GM12878 (cell line): ENCODE results near the gene CFAP45. TPM values are rescaled to one million over a fixed set of nuclear protein-coding genes. Genes with fewer than 3 reads are reported as not detected.

Experiments
- ATAC-seq: fragments of 200-7000 bp; cut with Tn5 transposase; 3 replicates; pipeline ENCODE4 v1.9.1; 2020; ENCODE audit warnings: mild to moderate bottlenecking, moderate library complexity
- BruUV-seq: library from RNA; stranded (reverse); fragments of 400-500 nt; replicated peaks from 2 replicates; lab custom pipeline; 2021; lab: Mats Ljungman, UMichigan
- CTCF ChIA-PET: fragments of 300-600 bp; sonication (Branson Sonifier 250); formaldehyde crosslinking; extraction: SDS; loops from one replicate; lab custom pipeline; 2021; ENCODE audit warnings: inconsistent platforms; lab: Yijun Ruan, JAX
- POLR2A ChIA-PET: fragments of 350-600 bp; formaldehyde crosslinking; extraction: SDS; loops from one replicate; lab custom pipeline; 2021; ENCODE audit warnings: inconsistent platforms; lab: Charles Lee
- RAD21 ChIA-PET: fragments of 300-600 bp; sonication (Branson Sonifier 250); formaldehyde crosslinking; loops from one replicate; lab custom pipeline; 2023; ENCODE audit warnings: antibody characterized with exemption; ENCODE audit not compliant: unreplicated experiment; lab: Charles Lee
- SMC1A ChIA-PET: fragments of 300-600 bp; sonication (Branson Sonifier 250); formaldehyde crosslinking; loops from one replicate; lab custom pipeline; 2023; ENCODE audit not compliant: unreplicated experiment, uncharacterized antibody; lab: Charles Lee
- DNase-seq: peaks from one replicate; pipeline ENCODE4 v3.0.0-alpha.2; 2011; ENCODE audit warnings: low read depth, low spot score
- FAIRE-seq: peaks from 3 replicates; lab custom pipeline; 2011; peaks lifted over from hg19 to GRCh38; lab: Jason Lieb, UNC
- H2AFZ ChIP-seq: 2 replicates; pipeline ENCODE4 v1.6.0; 2011; ENCODE audit warnings: low read depth, low read length, control low read depth; ENCODE audit not compliant: control insufficient read depth
- H3K27ac ChIP-seq: 2 replicates; pipeline ENCODE4 v1.5.1; 2011; ENCODE audit warnings: control low read depth; ENCODE audit not compliant: control insufficient read depth, insufficient read depth
- H3K27me3 ChIP-seq, 2 experiments: replicated peaks in 1 of 2; 2 replicates each; pipeline versions ENCODE4 v1.6.0 to v1.6.1; 2011; ENCODE audit warnings: low read length in 1 of 2; ENCODE audit not compliant: control insufficient read depth in 2 of 2, insufficient read depth in 2 of 2
- H3K36me3 ChIP-seq, 2 experiments: 2 replicates each; pipeline ENCODE4 v1.5.1; 2011; ENCODE audit warnings: low read length in 1 of 2; ENCODE audit not compliant: control insufficient read depth in 2 of 2, insufficient read depth in 2 of 2
- H3K4me1 ChIP-seq: 2 replicates; pipeline ENCODE4 v1.6.1; 2011; ENCODE audit warnings: mild to moderate bottlenecking, low read length, moderate library complexity, mixed read lengths; ENCODE audit not compliant: control insufficient read depth, insufficient read depth
- H3K4me2 ChIP-seq: 2 replicates; pipeline ENCODE4 v1.6.0; 2011; ENCODE audit warnings: control low read depth; ENCODE audit not compliant: control insufficient read depth, insufficient read depth
- H3K4me3 ChIP-seq: fragments of 200-600 bp; sonication (generic); 2 replicates; pipeline ENCODE4 v1.5.1; 2016
- H3K79me2 ChIP-seq: 2 replicates; pipeline ENCODE4 v1.6.0; 2011; ENCODE audit warnings: low read length; ENCODE audit not compliant: control insufficient read depth, insufficient read depth
- H3K9ac ChIP-seq: 2 replicates; pipeline ENCODE4 v1.8.0; 2011; ENCODE audit warnings: low read length, control low read depth, mixed read lengths; ENCODE audit not compliant: control insufficient read depth, insufficient read depth
- H3K9me3 ChIP-seq: replicated peaks from 3 replicates; pipeline ENCODE4 v1.5.1; 2011; ENCODE audit warnings: mild to moderate bottlenecking, low read length; ENCODE audit not compliant: control insufficient read depth, insufficient read depth
- H4K20me1 ChIP-seq: 2 replicates; pipeline ENCODE4 v1.6.0; 2011; ENCODE audit not compliant: control insufficient read depth, insufficient read depth
- BHLHE40 ChIP-seq, 2 experiments: fragments of 450-650 bp in 1 of 2; IDR thresholded peaks; 2 replicates each; pipeline ENCODE4 v1.6.1; 2011 to 2017; ENCODE audit warnings: low read depth in 2 of 2, borderline replicate concordance in 1 of 2, improper control_type of control experiment in 1 of 2, low read length in 1 of 2, mild to moderate bottlenecking in 1 of 2
- EED ChIP-seq: sonication (generic); IDR thresholded peaks from 2 replicates; pipeline ENCODE4 v1.6.1; 2016; ENCODE audit warnings: antibody characterized with exemption, low read depth
- ETV6 ChIP-seq, 2 experiments: fragments of 450-650 bp in 1 of 2; IDR thresholded peaks in 1 of 2; conservative IDR thresholded peaks in 1 of 2; 2 replicates each; pipeline ENCODE4 v1.6.1; 2014; ENCODE audit warnings: antibody characterized with exemption in 1 of 2, borderline replicate concordance in 1 of 2, low read depth in 1 of 2, mild to moderate bottlenecking in 1 of 2, moderate library complexity in 1 of 2
- EZH2 ChIP-seq: IDR thresholded peaks from 2 replicates; pipeline ENCODE4 v1.6.1; 2012; ENCODE audit warnings: low read depth, mild to moderate bottlenecking, control low read depth, inconsistent platforms, low read length, borderline replicate concordance; ENCODE audit not compliant: control insufficient read depth
- GABPA ChIP-seq: IDR thresholded peaks from 2 replicates; pipeline ENCODE4 v1.6.1; 2014; ENCODE audit warnings: antibody characterized with exemption, low read depth, mild to moderate bottlenecking, inconsistent platforms
- MEF2B ChIP-seq: fragments of 450-650 bp; IDR thresholded peaks from 2 replicates; pipeline ENCODE4 v1.6.1; 2018; ENCODE audit warnings: mild to moderate bottlenecking, moderate library complexity; ENCODE audit not compliant: partially characterized antibody, poor library complexity, severe bottlenecking
- NFIC ChIP-seq: IDR thresholded peaks from 2 replicates; pipeline ENCODE4 v1.6.1; 2012; ENCODE audit warnings: low read depth, mild to moderate bottlenecking, inconsistent platforms, low read length, moderate library complexity
- POU2F2 ChIP-seq: IDR thresholded peaks from 3 replicates; pipeline ENCODE4 v1.6.1; 2011; ENCODE audit warnings: low read depth, mild to moderate bottlenecking, low read length, borderline replicate concordance
- SMAD5 ChIP-seq: IDR thresholded peaks from 2 replicates; pipeline ENCODE4 v1.6.1; 2016; ENCODE audit warnings: antibody characterized with exemption, low read depth
- SMARCA5 ChIP-seq: fragments of 450-650 bp; IDR thresholded peaks from 2 replicates; pipeline ENCODE4 v1.6.1; 2017; ENCODE audit warnings: mild to moderate bottlenecking
- SPI1 ChIP-seq: IDR thresholded peaks from 2 replicates; pipeline ENCODE4 v1.6.1; 2011; ENCODE audit warnings: low read depth, mild to moderate bottlenecking, low read length, moderate library complexity, borderline replicate concordance; ENCODE audit not compliant: insufficient read depth
- SUPT20H ChIP-seq: IDR thresholded peaks from 2 replicates; pipeline ENCODE4 v1.6.1; 2011; ENCODE audit warnings: low read depth, mild to moderate bottlenecking, low read length, moderate library complexity, borderline replicate concordance; ENCODE audit not compliant: control insufficient read depth
- YY1 ChIP-seq: IDR thresholded peaks from 2 replicates; pipeline ENCODE4 v1.6.1; 2011; ENCODE audit warnings: low read depth, mild to moderate bottlenecking, low read length
- WGBS: methylation state at CpG from one replicate; pipeline ENCODE4 v1.1.6; 2016; ENCODE audit warnings: low lambda C conversion rate; ENCODE audit not compliant: insufficient replicate concordance, insufficient coverage; ENCODE audit errors: missing lambda C conversion rate; 5-methylcytosine and 5-hydroxymethylcytosine counted together
- in situ Hi-C: fragments of 300-500 bp; cut with MboI; formaldehyde crosslinking; loops from 9 replicates; pipeline ENCODE4 v1.14.3; 2018; ENCODE audit warnings: mixed read lengths
- intact Hi-C: fragments of 100-400 bp; cut with micrococcal nuclease; formaldehyde crosslinking; loops from one replicate; pipeline ENCODE4 v1.14.2; 2022; ENCODE audit not compliant: unreplicated experiment
- polyA plus RNA-seq, 11 experiments: library from polyadenylated mRNA; depleted of rRNA in 4 of 11; unstranded in 6 of 11; stranded (reverse) in 5 of 11; fragments of >200 nt; fragmentation: Nextera tagmentation in 4 of 11; fragmentation: Illumina TruSeq in 1 of 11; extraction: Ambion mirVana in 4 of 11; extraction: Trizol in 1 of 11; gene quantifications; 1 replicate in 1 of 11; 2 replicates in 10 of 11; pipeline versions ENCODE4 v1.2.1 to v1.2.3, GENCODE V29; 2011 to 2016; ENCODE audit warnings: inconsistent platforms in 2 of 11, missing spikeins in 2 of 11, low read depth in 1 of 11
- total RNA-seq, 4 experiments: library from RNA; depleted of rRNA in 3 of 4; stranded (reverse); fragments of >200 nt in 3 of 4; fragmentation: Illumina TruSeq in 1 of 4; extraction: Trizol in 1 of 4; gene quantifications; 2 replicates each; pipeline versions ENCODE4 v1.2.1 to v1.2.3, GENCODE V29; 2013 to 2021
- TF ChIP-seq, protein P1 (sequence below): fragments of 450-650 bp; IDR thresholded peaks from 2 replicates; pipeline ENCODE4 v1.6.1; 2016; ENCODE audit warnings: mild to moderate bottlenecking

Gene CFAP45
- total and polyA plus RNA-seq, 10 of the 15 experiments (the other 5 are each of a cell fraction or from before 2014, with no cell fraction given) = 0.43 to 0.91 (median 0.67) TPM

DNA sequence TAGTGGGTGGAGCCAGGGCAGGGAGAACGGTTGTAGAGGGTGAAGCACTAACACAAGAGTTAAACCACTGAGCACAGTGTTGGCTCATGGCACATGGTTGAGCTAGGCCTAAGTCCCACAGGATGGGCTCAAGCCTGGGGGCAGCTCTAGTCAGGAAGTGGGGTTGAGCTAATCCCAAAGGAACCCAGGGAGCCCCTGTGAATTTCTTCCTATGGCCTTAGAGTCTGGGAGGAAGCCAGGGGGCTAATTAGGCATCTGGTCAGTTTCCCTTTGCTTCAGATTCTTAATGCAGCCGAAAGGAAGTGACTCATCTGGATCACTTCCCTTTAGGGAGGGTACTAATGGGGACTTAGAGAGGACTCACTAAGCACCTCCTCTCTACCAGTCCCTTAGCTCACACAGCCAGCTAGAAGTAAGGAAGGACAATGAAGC lies 10.1 kb downstream of the CFAP45 start (continued):
- TF ChIP-seq POU2F2 (peak; percentile 45; the same call in 1 of the 3 replicates), SUPT20H (no peak), SPI1 (peak; percentile 94), GABPA (peak; percentile 53; the same call in 1 of the 2 replicates), MEF2B (peak; percentile 27), ETV6 (conservative IDR thresholded peaks at IDR 0.05 in 1 of 2, IDR thresholded peaks at IDR 0.05 in 1 of 2; ENCODE audit: borderline replicate concordance in 1 of 2, low read depth in 1 of 2) (peak in 1 of 2 experiments; percentile 90; a peak in 2 of 4 replicates)

DNA sequence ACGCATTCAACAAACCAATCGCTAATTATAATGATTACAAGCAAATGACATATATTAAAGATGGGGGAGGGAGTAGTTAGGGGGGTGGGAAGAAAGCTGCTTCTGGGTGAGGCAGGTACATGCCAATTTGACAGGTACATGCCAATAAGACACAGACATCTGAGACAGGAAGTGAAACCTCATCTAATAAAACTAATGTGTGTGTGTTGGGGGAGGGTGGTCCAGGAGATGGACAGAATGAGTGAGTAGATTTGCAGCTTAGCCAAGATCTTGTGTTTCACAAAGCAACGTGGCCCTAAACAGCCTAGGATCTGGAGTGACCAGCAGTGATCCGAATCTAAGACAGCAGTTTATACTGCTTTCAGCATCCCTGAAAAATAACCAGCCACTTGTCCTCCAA lies 10.8 kb downstream of the CFAP45 start:
- TF ChIP-seq BHLHE40 (IDR thresholded peaks at IDR 0.05; ENCODE audit: borderline replicate concordance in 1 of 2, low read depth in 2 of 2, low read length in 1 of 2) (no peak), SMARCA5 (no peak), SMAD5 (no peak), SPI1 (peak; percentile 89), EZH2 (no peak), YY1 (no peak), EED (no peak), NFIC (no peak)
- TF ChIP-seq, protein P1, sequence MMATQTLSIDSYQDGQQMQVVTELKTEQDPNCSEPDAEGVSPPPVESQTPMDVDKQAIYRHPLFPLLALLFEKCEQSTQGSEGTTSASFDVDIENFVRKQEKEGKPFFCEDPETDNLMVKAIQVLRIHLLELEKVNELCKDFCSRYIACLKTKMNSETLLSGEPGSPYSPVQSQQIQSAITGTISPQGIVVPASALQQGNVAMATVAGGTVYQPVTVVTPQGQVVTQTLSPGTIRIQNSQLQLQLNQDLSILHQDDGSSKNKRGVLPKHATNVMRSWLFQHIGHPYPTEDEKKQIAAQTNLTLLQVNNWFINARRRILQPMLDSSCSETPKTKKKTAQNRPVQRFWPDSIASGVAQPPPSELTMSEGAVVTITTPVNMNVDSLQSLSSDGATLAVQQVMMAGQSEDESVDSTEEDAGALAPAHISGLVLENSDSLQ = 0 out of 2 replicates have a peak, but pooled peaks have one; percentile 20
- Histone ChIP-seq H3K4me1 (peaks cover 19% of the 10 kb centered on the region), H3K36me3 (no peaks in the 10 kb centered on the region), H3K79me2 (no peaks in the 10 kb centered on the region), H2AFZ (peak overlapping the region; percentile 60; the same call in 1 of the 2 replicates), H3K9me3 (no peaks in the 10 kb centered on the region), H3K4me3 (no peak overlapping the region), H3K4me2 (peak overlapping the region; percentile 75), H3K27me3 (no peaks in the 10 kb centered on the region), H4K20me1 (no peaks in the 10 kb centered on the region), H3K27ac (peak overlapping the region; percentile 59; the same call in 1 of the 2 replicates), H3K9ac (no peak overlapping the region)
- in situ Hi-C loops (no loop called here), intact Hi-C loops (no loop called here)
- ATAC-seq (peak; percentile 53), DNase-seq (no peak), FAIRE-seq (no peak)
- no TSS peak for BruUV-seq
- CTCF ChIA-PET = interaction anchor here (0.6 to 14.8 kb wide), 16 partner anchors 9 to 757 kb away, joined by 3 to 476 read pairs (median 8); partner anchors contain the start of genes DUSP23 and FCRL6
- SMC1A ChIA-PET = interaction anchor here (1.0 to 12.2 kb wide), 15 partner anchors 9 to 675 kb away, joined by 3 to 289 read pairs (median 13); partner anchors contain the start of genes FCRL6, PIGM, SLAMF8 and TAGLN2
- RAD21 ChIA-PET = interaction anchor here (0.9 to 7.6 kb wide), 13 partner anchors 26 to 675 kb away, joined by 3 to 153 read pairs (median 6); partner anchors contain the start of genes FCRL6 and TAGLN2
- POLR2A ChIA-PET = interaction anchor here (0.6 to 3.2 kb wide), 6 partner anchors 32 to 757 kb away, joined by 3 to 25 read pairs (median 4); partner anchors contain the start of gene TAGLN2
- WGBS = 56% methylated on average over 4 of the region's 4 CpGs
